G401.6 (cell line): Measurements from ENCODE around the gene LPIN1.

Experiments used
- FAIRE-seq: peaks from 2 replicates; lab custom pipeline; 2012; peaks lifted over from hg19 to GRCh38; lab: Jason Lieb, UNC

LPIN1 gene

DNA sequence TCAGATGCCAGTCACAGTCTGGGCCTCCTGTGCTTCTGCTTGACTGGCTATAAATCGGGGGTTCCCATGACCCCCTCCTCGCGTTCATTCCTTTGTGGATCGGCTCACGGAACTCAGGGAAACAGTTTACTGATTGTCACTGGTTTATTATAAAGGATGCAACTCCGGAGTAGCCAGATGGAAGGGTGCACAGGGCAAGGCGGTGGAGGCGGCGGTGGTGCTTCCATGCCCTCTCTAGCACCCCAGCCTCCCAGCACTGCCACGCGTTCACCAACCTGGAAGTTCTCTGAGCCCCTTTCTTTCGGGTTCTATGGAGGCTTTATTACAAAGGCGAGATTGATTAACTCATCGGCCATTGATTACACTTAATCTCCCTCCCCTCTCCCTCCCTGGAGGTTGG lies 15.6 kb downstream of the LPIN1 start:
- FAIRE-seq, result no peak

DNA sequence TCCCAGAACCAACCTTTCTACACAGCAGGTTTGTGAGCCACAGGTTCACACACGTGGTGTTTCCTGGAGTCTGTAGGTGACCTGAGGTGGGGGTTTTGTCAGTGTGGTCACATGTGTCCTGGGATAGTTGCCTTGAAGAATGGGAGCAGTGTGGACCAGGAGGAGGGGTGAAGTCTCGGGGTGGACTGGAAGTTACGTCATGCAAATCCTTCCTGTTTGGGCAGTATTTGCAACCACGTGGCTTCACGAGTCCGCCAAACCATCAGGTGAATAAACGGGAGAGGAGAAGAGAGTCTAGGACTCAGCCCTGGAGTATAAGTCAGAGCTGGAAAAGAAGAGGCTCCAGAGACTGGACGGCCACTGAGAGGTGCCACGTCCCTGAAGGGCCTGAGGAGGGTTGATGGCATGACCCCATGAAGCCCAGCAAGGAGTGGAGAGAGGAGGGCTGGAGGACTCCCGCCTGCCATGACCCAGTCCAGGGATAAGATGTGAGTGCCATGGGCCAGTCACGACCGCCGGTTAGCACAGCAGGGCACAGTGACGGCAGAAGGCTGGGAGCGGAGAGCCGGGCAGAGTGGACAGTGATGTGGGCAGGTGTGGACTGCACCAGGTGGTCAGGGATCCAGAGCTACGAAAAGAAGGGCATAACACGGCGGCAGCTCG lies 16.5 kb downstream of the LPIN1 start:
- no peak for FAIRE-seq

DNA sequence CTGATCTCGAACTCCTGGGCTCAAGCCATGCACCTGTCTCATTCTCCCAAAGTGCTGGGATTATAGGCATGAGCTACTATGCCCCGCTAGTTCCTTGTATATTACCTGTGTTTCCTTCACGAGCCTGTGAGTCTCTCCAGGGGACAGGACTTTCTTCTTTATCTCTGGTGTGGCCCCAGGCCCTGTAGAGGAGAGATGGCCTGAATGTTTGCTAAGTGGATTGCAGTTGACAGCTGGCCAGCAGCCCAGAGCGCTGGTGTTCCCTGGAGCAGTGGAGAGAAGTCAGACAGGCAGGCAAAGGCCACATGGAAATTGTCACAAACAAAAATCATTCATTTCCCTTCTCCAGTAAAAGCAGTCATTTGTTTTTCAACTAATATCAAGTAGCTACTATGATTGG lies 17.9 kb downstream of the LPIN1 start:
- FAIRE-seq, result no peak

DNA sequence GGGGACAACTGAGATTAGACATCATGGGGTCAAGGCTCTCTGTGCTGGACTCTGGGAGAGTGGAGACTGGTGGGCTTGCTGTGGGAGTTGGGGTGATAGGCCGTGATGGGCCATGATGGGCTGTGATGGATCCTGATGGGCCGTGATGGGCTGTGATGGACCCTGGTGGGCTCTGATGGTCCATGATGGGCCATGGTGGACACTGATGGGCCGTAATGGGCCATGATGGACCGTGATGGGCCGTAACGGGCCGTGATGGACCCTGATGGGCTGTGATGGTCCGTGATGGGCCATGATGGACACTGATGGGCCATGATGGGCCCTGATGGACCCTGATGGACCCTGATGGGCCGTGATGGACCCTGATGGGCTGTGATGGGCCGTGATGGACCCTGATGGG lies 18.5 kb downstream of the LPIN1 start:
- FAIRE-seq, result no peak

DNA sequence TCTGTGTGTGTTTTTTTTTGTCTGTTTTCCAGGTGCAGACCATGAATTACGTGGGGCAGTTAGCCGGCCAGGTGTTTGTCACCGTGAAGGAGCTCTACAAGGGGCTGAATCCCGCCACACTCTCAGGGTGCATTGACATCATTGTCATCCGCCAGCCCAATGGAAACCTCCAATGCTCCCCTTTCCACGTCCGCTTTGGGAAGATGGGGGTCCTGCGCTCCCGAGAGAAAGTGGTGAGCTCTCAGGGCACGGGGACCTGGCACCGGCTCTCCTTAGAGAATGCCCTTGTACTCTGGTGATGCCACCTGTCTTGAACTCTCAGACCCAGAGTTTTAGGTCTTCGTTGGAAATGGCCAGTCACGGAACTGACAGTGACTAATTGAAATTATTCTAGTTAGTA lies 19.1 kb downstream of the LPIN1 start:
- FAIRE-seq, result no peak

DNA sequence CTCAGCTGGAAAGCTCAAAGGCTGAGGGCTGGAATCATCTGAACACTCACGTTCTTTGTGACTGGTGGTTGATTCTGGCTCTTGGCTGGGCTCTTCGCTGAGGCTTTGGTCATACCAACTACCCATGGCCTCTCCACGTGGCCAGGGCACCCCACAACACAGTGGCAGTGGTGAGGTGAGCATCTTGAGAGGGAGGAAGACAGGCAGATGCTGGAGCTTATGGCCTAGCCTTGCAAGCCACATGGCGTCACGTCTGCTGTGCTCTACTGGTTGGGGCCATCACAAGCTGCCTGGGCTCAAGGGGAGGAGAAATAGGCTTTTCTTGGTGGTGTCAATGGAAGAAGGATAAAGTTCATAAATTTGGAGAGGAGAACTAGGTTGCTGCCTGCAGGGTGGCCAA lies 19.6 kb downstream of the LPIN1 start:
- FAIRE-seq, result no peak

DNA sequence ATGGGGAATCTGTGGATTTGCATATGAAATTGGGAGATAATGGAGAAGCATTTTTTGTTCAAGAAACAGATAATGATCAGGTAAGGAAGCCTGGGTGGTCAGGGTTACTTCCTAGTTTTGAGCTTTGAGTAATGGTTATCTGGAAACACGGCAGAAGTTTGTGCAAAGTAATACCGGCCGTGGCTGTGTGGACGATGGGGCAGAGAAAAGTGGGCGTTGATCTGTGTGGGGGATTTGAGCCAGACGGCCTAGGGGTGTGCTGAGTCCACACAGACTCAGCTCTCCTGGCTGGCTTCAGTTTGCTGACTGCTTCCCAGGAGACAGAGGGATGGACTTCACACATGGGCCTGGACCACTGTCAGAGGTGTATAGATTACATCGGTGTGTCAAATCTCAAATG lies 21.3 kb downstream of the LPIN1 start:
- no peak for FAIRE-seq

DNA sequence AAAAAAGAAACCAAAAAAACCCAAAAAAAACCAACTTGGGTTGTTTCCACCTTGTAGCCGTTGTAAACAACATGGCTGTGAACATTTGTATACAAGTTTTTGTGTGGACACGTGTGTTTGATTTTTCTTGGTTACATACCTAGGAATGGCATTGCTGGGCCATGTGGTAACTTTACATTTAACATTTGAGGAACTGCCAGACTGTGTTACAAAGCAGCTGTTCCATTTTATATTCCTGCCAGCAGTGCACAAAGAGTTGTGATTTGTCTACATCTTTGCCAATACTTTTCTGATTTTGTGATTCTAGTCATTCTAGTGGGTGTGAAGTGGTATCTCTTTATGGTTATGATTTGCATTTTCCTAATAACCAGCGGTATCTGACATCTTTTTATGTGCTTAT lies 22.5 kb downstream of the LPIN1 start:
- FAIRE-seq, result no peak

DNA sequence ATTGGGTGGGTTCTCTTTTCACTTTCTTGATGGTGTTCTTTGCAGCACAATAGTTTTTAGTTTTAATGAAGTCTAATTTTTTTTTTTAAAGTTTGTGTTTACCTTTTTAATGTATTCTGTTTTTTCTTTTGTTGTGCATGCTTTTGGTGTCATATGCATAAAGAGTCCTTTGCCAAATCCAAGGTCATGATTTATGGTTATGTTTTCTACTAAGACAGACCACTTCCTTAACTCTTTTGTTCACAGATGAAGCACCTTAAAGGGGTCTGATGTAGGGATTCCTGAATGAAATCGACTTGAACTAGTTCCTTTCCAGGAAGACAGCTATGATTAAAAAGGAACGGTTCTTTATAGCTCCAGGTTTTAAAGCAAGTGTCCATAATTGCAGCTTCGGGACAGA lies 23.1 kb downstream of the LPIN1 start:
- no peak for FAIRE-seq

DNA sequence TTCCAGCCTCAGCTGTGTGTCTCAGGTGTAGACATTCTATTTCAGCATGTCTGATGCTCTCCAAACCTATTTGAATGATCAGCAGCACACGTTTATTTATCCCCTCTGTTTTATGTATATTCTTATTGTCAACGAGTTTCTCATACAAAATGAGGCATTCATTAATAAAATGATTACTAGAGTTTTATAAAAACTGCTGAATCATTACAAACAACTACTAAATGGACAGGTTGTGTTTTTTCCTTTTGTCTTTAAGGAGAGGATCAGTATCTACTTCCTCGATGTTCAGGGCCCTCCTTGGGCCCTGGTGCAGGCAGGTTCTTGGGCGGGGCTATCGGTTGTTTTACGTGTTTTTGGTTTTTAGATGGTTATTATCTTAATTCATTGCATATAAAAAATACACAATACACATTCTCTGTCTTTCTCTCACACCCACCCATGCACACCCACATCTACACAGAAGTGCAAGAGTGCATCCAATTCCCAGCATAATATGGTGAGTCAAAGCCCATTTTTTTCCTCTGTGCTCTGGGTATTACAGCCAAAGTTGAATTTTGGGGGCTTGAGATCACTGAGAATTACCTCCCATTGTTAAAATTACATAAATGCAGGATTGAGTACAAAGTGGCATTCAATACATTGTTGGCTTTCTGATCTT lies 24.2 kb downstream of the LPIN1 start:
- FAIRE-seq, result no peak

DNA sequence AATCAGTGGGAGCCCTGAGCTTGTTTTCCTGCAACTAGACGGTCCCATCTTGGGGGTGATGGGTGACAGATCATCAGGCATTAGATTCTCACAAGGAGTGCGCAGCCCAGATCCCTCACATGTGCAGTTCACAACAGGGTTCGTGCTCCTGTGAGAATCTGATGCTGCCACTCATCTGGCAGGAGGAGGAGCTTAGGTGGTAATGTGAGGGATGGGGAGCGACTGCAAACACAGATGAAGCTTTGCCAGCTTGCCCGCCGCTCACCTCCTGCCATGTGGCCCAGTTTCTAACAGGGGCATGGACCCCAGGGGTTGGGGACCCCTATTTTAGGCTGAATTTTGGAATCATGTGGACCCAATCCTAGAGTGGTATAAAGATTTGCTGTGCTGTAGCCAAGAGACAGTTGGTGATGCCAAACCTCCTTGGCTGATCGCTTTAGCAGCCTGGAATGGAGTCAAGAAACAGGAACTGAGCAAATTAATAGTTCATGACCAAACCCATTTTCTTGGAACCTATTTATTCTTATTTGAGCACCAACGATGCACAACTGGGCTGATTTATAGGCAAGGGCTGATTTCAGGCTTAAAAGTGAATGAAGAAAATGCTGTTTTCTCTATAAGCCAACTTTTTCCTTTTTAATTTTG lies 25.7 kb downstream of the LPIN1 start:
- FAIRE-seq, result no peak

DNA sequence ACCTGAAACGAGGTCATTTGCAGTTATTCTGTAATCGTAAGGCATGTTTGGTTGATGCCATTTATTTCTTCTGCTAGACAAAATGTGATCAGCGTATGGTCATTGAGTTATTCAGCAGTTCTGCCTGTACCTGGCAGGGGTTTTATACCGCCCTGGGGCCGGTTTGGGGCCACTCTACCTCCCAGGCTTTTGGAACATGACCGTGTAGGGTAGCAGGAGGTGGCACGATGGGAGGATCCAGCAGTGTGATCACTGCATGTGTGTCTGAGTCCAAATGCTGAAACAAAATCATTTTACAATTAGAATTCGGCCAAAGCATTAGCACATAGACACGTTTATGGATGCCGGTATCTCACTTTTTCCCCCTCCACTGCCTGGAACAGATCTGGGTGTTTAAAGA lies 26.7 kb downstream of the LPIN1 start:
- no peak for FAIRE-seq

DNA sequence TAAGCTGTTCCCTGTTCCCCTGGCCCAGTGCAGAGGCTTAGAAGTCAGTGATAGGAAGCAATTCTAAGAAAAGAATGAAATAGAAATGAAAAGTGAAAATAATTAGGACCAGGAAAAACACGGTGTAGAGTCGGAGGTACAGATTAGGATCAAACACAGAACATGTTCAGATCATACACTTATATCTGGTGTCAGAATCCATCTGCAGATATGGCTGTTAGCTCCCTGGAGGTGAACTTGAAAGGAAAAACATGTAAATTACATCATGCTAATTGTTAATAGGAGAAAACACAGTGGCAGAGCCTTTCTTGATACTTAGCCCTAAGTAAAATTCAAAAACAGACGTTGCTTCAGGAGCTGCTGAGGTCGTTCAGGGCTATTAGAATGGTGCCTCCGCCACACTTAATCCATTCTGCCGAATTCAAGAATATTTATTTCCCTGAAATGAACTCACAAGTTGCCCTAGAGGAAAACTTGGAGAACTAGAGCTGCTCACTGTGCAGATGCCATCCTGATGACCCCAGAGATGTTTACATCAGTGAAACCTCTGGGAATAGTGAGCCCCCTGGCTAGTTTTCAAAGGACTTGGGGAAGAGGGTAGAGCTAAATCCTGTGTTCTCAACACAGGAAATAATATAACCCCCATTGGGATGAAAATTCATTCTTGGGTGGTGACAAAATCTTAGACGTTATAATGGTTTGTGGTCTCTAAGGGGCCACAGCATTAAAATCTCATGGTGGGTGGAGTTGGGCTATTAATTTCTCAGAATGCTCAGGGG lies 27.5 kb downstream of the LPIN1 start:
- FAIRE-seq, result no peak

DNA sequence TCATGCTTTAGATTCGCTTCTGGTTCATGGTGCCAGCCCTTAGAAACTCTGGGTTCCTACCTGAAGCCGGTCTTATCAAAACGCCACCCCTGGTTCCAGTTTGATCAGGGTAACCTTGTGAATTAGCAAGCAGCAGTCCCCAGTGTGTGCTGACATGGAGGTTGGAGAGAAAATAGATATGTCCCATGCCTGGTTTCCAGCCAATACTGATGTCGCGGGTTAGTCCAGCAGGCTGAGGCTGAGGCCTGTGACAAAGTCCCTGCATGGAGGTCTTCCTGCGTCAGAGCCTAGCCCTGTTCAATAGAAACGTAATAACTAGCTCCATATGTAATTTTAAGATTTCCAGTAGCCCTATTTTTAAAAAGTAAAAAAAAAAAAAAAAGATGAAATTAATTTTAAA lies 28.2 kb downstream of the LPIN1 start:
- FAIRE-seq, result no peak

DNA sequence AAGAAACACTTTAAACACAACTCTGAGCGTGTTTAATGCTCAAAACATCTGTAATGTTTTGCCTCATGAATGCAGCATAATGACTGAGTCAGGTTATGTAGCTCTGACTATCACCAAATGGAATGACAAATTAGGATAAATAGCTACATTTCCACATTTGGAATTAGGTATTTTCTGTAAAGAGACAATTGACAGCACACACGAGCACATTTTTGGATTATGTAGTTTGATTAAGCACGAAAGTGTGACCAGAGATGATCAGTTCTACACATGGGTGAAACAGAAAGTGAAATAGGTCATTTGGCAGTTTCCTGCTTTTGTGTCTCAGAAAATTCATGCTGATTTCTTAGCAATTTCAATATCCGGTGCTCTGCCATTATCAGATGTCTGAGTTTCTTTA lies 29.0 kb downstream of the LPIN1 start:
- FAIRE-seq, result no peak

DNA sequence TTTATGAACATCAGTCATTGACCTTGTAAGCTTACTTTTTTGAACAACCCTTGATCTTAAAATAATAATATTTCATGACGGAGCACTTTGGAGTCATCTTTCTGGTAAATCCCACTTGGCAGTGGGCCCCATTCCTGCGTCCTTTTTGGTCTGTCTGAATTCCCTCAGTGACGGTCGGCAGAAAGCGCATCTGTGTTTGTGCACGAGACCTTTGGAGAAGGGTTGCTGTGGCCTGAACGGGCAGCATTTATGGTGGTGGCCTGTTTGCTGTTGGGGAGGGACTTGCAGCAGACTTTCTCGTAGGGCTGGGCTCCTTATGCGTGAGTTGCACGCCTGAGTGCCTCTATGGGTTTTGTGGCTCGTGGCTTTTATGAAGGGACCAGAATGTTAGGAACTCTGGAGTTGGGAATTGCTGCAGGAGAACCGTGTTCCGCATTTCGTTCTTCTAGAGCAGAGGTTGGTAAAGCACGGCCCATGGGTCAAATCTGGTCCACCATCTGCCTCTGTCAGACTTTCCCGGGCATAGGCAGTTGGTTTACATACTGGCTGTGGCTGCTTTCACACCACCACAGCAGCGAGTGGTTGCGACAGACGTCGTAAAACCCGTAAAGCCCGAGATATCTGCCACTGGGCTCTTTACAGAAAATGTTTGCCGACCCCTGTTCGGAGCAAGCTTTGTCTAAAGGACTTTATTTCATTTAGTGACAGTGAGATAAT lies 30.8 kb downstream of the LPIN1 start:
- FAIRE-seq, result no peak

DNA sequence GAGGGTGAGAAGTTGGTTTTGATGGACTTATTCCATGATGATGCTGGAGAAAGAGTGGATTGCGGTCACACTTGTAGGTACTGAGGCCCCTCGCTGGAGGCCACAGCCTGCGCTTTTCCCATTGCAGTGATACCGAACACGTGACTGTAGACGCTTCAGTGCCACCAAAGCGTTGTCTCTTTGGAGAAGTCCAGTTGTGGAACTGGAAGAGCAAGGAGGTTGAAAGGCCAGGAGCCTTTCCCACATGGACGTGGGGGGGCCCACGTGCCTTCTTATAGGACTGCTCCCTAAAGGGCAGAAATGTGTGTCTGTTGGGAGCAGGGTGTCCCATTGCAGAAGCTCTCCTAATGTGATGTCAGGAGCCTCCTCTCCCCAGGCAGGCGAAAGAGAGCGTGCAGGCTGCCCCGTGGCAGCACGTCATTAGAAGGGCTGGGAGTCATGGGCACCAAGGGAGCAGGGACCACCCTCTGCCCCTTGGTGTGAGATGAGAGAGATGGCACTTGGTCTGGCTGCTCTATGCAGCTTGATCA lies 31.5 kb downstream of the LPIN1 start:
- FAIRE-seq, result no peak

DNA sequence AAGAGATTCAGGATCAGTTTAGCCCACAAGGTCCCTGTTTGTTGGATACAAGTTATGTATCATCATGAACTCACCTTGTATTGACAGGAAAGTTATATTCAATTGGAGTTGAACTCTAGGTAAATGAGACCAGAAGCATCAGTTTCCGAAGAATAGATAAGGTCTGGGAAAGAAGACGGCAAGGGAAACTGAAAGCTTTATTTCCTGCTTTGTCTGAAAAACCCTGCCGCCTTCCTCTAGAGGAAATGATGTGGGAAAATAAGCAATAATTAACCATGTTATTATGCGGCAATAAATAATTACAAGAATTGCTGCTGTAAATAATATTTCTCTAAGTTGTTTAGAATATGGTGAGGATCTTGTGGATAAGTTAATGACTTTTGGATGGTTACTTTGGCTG lies 32.0 kb downstream of the LPIN1 start:
- no peak for FAIRE-seq

DNA sequence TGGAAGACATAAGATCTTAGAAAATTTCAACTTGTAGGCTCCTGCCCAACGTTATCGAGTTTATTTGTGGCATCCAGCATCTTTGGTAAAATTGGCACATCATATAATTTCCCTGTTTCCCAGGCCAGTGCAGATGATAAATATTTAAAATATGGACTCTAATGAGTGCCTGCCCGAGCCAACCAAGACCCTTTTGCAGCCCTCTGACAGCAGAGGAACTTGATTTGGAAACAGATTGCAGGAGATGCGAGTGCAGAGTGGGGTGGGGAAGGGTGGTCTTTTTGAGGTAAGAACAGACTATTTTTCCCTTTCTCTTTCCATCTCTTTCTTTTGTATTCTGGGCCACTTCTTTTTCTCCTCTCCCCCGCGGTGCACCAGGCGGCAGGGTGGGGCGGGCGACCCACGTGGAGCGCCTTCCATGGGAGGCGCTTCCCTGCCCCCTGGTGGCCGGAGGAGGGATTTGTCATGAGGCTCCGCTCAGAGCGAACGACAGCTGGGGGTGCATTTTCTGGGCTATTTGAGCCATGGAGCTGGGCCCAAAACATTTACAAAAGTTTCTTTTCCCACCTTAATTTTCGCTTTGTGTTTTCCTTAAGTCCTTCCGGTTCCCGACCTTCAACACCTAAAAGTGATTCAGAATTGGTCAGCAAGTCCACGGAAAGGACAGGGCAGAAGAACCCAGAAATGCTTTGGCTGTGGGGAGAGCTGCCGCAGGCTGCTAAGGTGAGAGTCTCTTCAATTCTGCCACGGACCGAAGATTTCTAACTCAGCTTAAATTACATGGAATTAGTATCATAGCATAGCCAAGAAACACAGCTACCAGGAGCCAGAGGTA lies 32.7 kb downstream of the LPIN1 start:
- no peak for FAIRE-seq

DNA sequence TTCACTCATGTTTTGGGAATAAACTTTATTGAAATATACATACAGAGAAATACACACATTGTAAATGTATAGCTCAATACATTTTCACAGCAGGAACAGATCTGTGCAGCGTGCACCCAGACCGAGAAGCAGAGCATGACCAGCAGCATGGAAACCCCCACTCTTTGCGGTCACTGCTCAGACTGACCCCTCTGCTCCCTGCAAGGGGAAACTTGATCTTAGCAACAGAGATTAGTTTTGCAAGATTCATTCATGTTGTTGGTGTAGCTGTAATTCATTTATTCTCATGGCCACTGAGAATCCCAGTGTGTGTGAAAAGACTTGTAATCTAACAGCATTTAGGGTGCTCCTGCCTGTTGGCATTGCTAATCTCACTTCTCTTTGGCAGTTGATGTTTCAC lies 35.2 kb downstream of the LPIN1 start:
- no peak for FAIRE-seq

DNA sequence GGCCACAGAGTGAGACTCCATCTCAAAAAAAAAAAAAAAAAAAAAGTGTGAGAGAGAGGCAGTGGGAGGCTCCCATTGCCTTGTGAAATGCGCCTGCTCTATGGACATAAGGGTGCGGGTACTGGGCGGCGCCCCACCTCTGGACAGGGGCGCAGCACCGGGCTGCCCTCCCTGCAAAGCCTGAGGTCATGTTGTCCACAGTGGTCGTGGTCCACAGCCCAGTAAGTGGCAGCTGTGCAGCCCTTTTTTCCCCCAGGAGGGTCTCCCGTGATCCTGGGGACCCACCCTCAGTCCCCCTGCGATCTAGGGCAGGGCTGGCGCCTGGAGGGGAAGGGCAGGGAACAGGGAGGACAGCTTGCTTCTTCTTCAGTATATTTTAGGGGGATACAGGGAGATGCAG lies 37.8 kb downstream of the LPIN1 start:
- FAIRE-seq, result no peak
